HEK293 (cell line): Measurements from ENCODE around the gene URM1.

Experiments
- BCL11A ChIP-seq: fragments of 450-650 bp; formaldehyde crosslinking; IDR thresholded peaks from 2 replicates; pipeline ENCODE4 v1.5.1; 2016; ENCODE audit warnings: low read depth, missing biosample characterization, missing genetic modification characterization
- CTCF ChIP-seq: fragments of 450-650 bp; formaldehyde crosslinking; IDR thresholded peaks from 2 replicates; pipeline ENCODE4 v1.5.1; 2016; ENCODE audit warnings: missing biosample characterization, missing genetic modification characterization
- MYNN ChIP-seq: fragments of 450-650 bp; formaldehyde crosslinking; IDR thresholded peaks from 2 replicates; pipeline ENCODE4 v1.5.1; 2016; ENCODE audit warnings: missing biosample characterization, missing genetic modification characterization, borderline replicate concordance
- PATZ1 ChIP-seq: fragments of 450-650 bp; formaldehyde crosslinking; IDR thresholded peaks from 2 replicates; pipeline ENCODE4 v1.5.1; 2016; ENCODE audit warnings: missing biosample characterization, missing genetic modification characterization
- YY1 ChIP-seq: fragments of 450-650 bp; formaldehyde crosslinking; IDR thresholded peaks from 2 replicates; pipeline ENCODE4 v1.5.1; 2018; ENCODE audit warnings: missing biosample characterization, missing genetic modification characterization
- ZBTB26 ChIP-seq: fragments of 450-650 bp; formaldehyde crosslinking; optimal IDR thresholded peaks from 2 replicates; pipeline ENCODE3; 2016; ENCODE audit warnings: missing biosample characterization, mild to moderate bottlenecking, missing genetic modification characterization
- ZNF2 ChIP-seq: fragments of 450-650 bp; formaldehyde crosslinking; IDR thresholded peaks from 2 replicates; pipeline ENCODE4 v1.5.1; 2016; ENCODE audit warnings: missing biosample characterization, missing genetic modification characterization
- ZNF664 ChIP-seq: fragments of 450-650 bp; formaldehyde crosslinking; IDR thresholded peaks from 2 replicates; pipeline ENCODE4 v1.5.1; 2016; ENCODE audit warnings: missing biosample characterization, missing genetic modification characterization
- ZSCAN5A ChIP-seq: fragments of 450-650 bp; formaldehyde crosslinking; IDR thresholded peaks from 2 replicates; pipeline ENCODE4 v1.5.1; 2016; ENCODE audit warnings: missing biosample characterization, missing genetic modification characterization

- TF ChIP-seq MYNN (tag by site-specific recombination) (no peak), ZNF2 (tag by site-specific recombination) (no peak), CTCF (no peak), BCL11A (tag by site-specific recombination) (no peak), ZBTB26 (tag by site-specific recombination) (no peak), PATZ1 (tag by site-specific recombination) (no peak), YY1 (tag by site-specific recombination) (no peak), ZSCAN5A (no peak), ZNF664 (tag by site-specific recombination) (no peak)
Observed at GRCh38 chr9:128369024-128369706, 2.0 kb upstream of the URM1 start.
